GM12878 (cell line): ENCODE results near the gene PFKFB2. TPM values are rescaled to one million over a fixed set of nuclear protein-coding genes. Genes with fewer than 3 reads are reported as not detected.

Experiments
- ATAC-seq: fragments of 200-7000 bp; cut with Tn5 transposase; 3 replicates; pipeline ENCODE4 v1.9.1; 2020; ENCODE audit warnings: mild to moderate bottlenecking, moderate library complexity
- BruUV-seq: library from RNA; stranded (reverse); fragments of 400-500 nt; replicated peaks from 2 replicates; lab custom pipeline; 2021; lab: Mats Ljungman, UMichigan
- CTCF ChIA-PET: fragments of 300-600 bp; sonication (Branson Sonifier 250); formaldehyde crosslinking; extraction: SDS; loops from one replicate; lab custom pipeline; 2021; ENCODE audit warnings: inconsistent platforms; lab: Yijun Ruan, JAX
- POLR2A ChIA-PET: fragments of 350-600 bp; formaldehyde crosslinking; extraction: SDS; loops from one replicate; lab custom pipeline; 2021; ENCODE audit warnings: inconsistent platforms; lab: Charles Lee
- RAD21 ChIA-PET: fragments of 300-600 bp; sonication (Branson Sonifier 250); formaldehyde crosslinking; loops from one replicate; lab custom pipeline; 2023; ENCODE audit warnings: antibody characterized with exemption; ENCODE audit not compliant: unreplicated experiment; lab: Charles Lee
- SMC1A ChIA-PET: fragments of 300-600 bp; sonication (Branson Sonifier 250); formaldehyde crosslinking; loops from one replicate; lab custom pipeline; 2023; ENCODE audit not compliant: unreplicated experiment, uncharacterized antibody; lab: Charles Lee
- DNase-seq: peaks from one replicate; pipeline ENCODE4 v3.0.0-alpha.2; 2011; ENCODE audit warnings: low read depth, low spot score
- FAIRE-seq: peaks from 3 replicates; lab custom pipeline; 2011; peaks lifted over from hg19 to GRCh38; lab: Jason Lieb, UNC
- H2AFZ ChIP-seq: 2 replicates; pipeline ENCODE4 v1.6.0; 2011; ENCODE audit warnings: low read depth, low read length, control low read depth; ENCODE audit not compliant: control insufficient read depth
- H3K27ac ChIP-seq: 2 replicates; pipeline ENCODE4 v1.5.1; 2011; ENCODE audit warnings: control low read depth; ENCODE audit not compliant: control insufficient read depth, insufficient read depth
- H3K27me3 ChIP-seq, 2 experiments: replicated peaks in 1 of 2; 2 replicates each; pipeline versions ENCODE4 v1.6.0 to v1.6.1; 2011; ENCODE audit warnings: low read length in 1 of 2; ENCODE audit not compliant: control insufficient read depth in 2 of 2, insufficient read depth in 2 of 2
- H3K36me3 ChIP-seq, 2 experiments: 2 replicates each; pipeline ENCODE4 v1.5.1; 2011; ENCODE audit warnings: low read length in 1 of 2; ENCODE audit not compliant: control insufficient read depth in 2 of 2, insufficient read depth in 2 of 2
- H3K4me1 ChIP-seq: 2 replicates; pipeline ENCODE4 v1.6.1; 2011; ENCODE audit warnings: mild to moderate bottlenecking, low read length, moderate library complexity, mixed read lengths; ENCODE audit not compliant: control insufficient read depth, insufficient read depth
- H3K4me2 ChIP-seq: 2 replicates; pipeline ENCODE4 v1.6.0; 2011; ENCODE audit warnings: control low read depth; ENCODE audit not compliant: control insufficient read depth, insufficient read depth
- H3K4me3 ChIP-seq: fragments of 200-600 bp; sonication (generic); 2 replicates; pipeline ENCODE4 v1.5.1; 2016
- H3K79me2 ChIP-seq: 2 replicates; pipeline ENCODE4 v1.6.0; 2011; ENCODE audit warnings: low read length; ENCODE audit not compliant: control insufficient read depth, insufficient read depth
- H3K9ac ChIP-seq: 2 replicates; pipeline ENCODE4 v1.8.0; 2011; ENCODE audit warnings: low read length, control low read depth, mixed read lengths; ENCODE audit not compliant: control insufficient read depth, insufficient read depth
- H3K9me3 ChIP-seq: replicated peaks from 3 replicates; pipeline ENCODE4 v1.5.1; 2011; ENCODE audit warnings: mild to moderate bottlenecking, low read length; ENCODE audit not compliant: control insufficient read depth, insufficient read depth
- H4K20me1 ChIP-seq: 2 replicates; pipeline ENCODE4 v1.6.0; 2011; ENCODE audit not compliant: control insufficient read depth, insufficient read depth
- ATF2 ChIP-seq: IDR thresholded peaks from 2 replicates; pipeline ENCODE4 v1.6.1; 2012; ENCODE audit warnings: low read length, inconsistent platforms
- CEBPB ChIP-seq, 2 experiments: fragments of 150-350 bp in 1 of 2; IDR thresholded peaks; 2 replicates each; pipeline ENCODE4 v1.6.1; 2012 to 2014; ENCODE audit warnings: low read depth in 2 of 2, low read length in 2 of 2, borderline replicate concordance in 1 of 2, inconsistent platforms in 1 of 2
- MXI1 ChIP-seq: fragments of 150-350 bp; IDR thresholded peaks from 2 replicates; pipeline ENCODE4 v1.6.1; 2011; ENCODE audit warnings: low read depth, mild to moderate bottlenecking, inconsistent platforms, low read length, improper control_type of control experiment
- RB1 ChIP-seq: fragments of 450-650 bp; formaldehyde crosslinking; IDR thresholded peaks from 2 replicates; pipeline ENCODE4 v1.6.1; 2017; ENCODE audit warnings: mild to moderate bottlenecking, borderline replicate concordance
- SMAD5 ChIP-seq: IDR thresholded peaks from 2 replicates; pipeline ENCODE4 v1.6.1; 2016; ENCODE audit warnings: antibody characterized with exemption, low read depth
- USF1 ChIP-seq: IDR thresholded peaks from 2 replicates; pipeline ENCODE4 v1.6.1; 2011; ENCODE audit warnings: borderline replicate concordance, low read depth, mild to moderate bottlenecking, moderate library complexity, mixed read lengths, low read length; ENCODE audit not compliant: insufficient read depth; ENCODE audit errors: extremely low read length
- ZNF384 ChIP-seq: IDR thresholded peaks from 2 replicates; pipeline ENCODE4 v1.6.1; 2012; ENCODE audit warnings: low read depth, mild to moderate bottlenecking, low read length, improper control_type of control experiment, borderline replicate concordance
- ZZZ3 ChIP-seq: IDR thresholded peaks from 2 replicates; pipeline ENCODE4 v1.6.1; 2011; ENCODE audit warnings: low read depth; ENCODE audit not compliant: control insufficient read depth, insufficient read length
- WGBS: methylation state at CpG from one replicate; pipeline ENCODE4 v1.1.6; 2016; ENCODE audit warnings: low lambda C conversion rate; ENCODE audit not compliant: insufficient replicate concordance, insufficient coverage; ENCODE audit errors: missing lambda C conversion rate; 5-methylcytosine and 5-hydroxymethylcytosine counted together
- in situ Hi-C: fragments of 300-500 bp; cut with MboI; formaldehyde crosslinking; loops from 9 replicates; pipeline ENCODE4 v1.14.3; 2018; ENCODE audit warnings: mixed read lengths
- intact Hi-C: fragments of 100-400 bp; cut with micrococcal nuclease; formaldehyde crosslinking; loops from one replicate; pipeline ENCODE4 v1.14.2; 2022; ENCODE audit not compliant: unreplicated experiment
- polyA plus RNA-seq, 11 experiments: library from polyadenylated mRNA; depleted of rRNA in 4 of 11; unstranded in 6 of 11; stranded (reverse) in 5 of 11; fragments of >200 nt; fragmentation: Nextera tagmentation in 4 of 11; fragmentation: Illumina TruSeq in 1 of 11; extraction: Ambion mirVana in 4 of 11; extraction: Trizol in 1 of 11; gene quantifications; 1 replicate in 1 of 11; 2 replicates in 10 of 11; pipeline versions ENCODE4 v1.2.1 to v1.2.3, GENCODE V29; 2011 to 2016; ENCODE audit warnings: inconsistent platforms in 2 of 11, missing spikeins in 2 of 11, low read depth in 1 of 11
- total RNA-seq, 4 experiments: library from RNA; depleted of rRNA in 3 of 4; stranded (reverse); fragments of >200 nt in 3 of 4; fragmentation: Illumina TruSeq in 1 of 4; extraction: Trizol in 1 of 4; gene quantifications; 2 replicates each; pipeline versions ENCODE4 v1.2.1 to v1.2.3, GENCODE V29; 2013 to 2021
- TF ChIP-seq, protein P1 (sequence below): IDR thresholded peaks from 2 replicates; pipeline ENCODE4 v1.6.1; 2012; ENCODE audit warnings: improper control_type of control experiment, low read depth, low read length; ENCODE audit not compliant: insufficient replicate concordance
- TF ChIP-seq, protein P2 (sequence below): fragments of 450-650 bp; formaldehyde crosslinking; IDR thresholded peaks from 2 replicates; pipeline ENCODE4 v1.4.0; 2020; ENCODE audit warnings: mild to moderate bottlenecking, moderate library complexity

The PFKFB2 gene
- total and polyA plus RNA-seq, 10 of the 15 experiments (the other 5 are each of a cell fraction or from before 2014, with no cell fraction given): 0.40 to 1.3 (median 1.0) TPM

DNA sequence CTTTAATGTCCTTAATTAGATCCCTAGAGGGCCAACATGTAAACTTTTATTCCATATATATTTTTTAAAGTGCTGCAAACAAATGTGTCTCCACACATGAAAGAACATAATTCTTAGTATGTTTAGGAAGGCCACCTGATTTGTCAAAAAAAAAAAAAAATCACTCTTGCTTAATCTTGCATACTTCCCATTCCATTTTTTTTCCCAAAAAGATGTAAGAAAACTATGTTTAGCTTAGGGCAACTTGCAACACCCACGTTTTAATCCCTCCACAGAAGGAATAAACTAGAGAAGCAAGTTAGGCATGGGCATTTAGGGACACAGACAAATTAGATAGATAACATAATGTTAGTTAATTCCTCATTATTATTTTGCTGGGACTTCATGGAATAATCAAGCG, 7.6 kb upstream of the PFKFB2 start:
- no peak for ATAC-seq
- Histone ChIP-seq H3K36me3 (peaks cover 0 to 8% of the 10 kb centered on the region in 2 experiments; a peak in 2 of 4 replicates), H3K27me3 (no peaks in the 10 kb centered on the region), H3K79me2 (peaks cover 26% of the 10 kb centered on the region), H3K4me3 (no peak overlapping the region), H2AFZ (no peak overlapping the region), H3K27ac (no peak overlapping the region), H3K4me2 (no peak overlapping the region), H4K20me1 (no peaks in the 10 kb centered on the region), H3K9ac (no peak overlapping the region), H3K4me1 (no peaks in the 10 kb centered on the region; the same call in 1 of the 2 replicates), H3K9me3 (no peaks in the 10 kb centered on the region)
- WGBS: 48% methylated on average over 2 of the region's 2 CpGs
- no peak for DNase-seq
- in situ Hi-C loops: no loop called here
- CTCF ChIA-PET: interaction anchor here (0.5 to 9.2 kb wide), 15 partner anchors 10 to 566 kb away, joined by 3 to 131 read pairs (median 4); no protein-coding TSS in a partner anchor
- POLR2A ChIA-PET: interaction anchor here (0.6 kb wide), 1 partner anchor 281 kb away, joined by 3 read pairs; no protein-coding TSS in a partner anchor
- BruUV-seq: no TSS peak
- FAIRE-seq: no peak
- intact Hi-C loops: no loop called here
- RAD21 ChIA-PET: no interaction called here
- SMC1A ChIA-PET: interaction anchor here (0.8 to 7.1 kb wide), 4 partner anchors 23 to 454 kb away, joined by 3 to 66 read pairs (median 34); no protein-coding TSS in a partner anchor
- TF ChIP-seq USF1 (no peak), CEBPB (IDR thresholded peaks at IDR 0.05; ENCODE audit: borderline replicate concordance in 1 of 2, low read depth in 2 of 2, low read length in 2 of 2) (no peak), MXI1 (no peak), ZNF384 (no peak), ATF2 (no peak), SMAD5 (no peak), ZZZ3 (no peak), RB1 (no peak)
- TF ChIP-seq, protein P1, sequence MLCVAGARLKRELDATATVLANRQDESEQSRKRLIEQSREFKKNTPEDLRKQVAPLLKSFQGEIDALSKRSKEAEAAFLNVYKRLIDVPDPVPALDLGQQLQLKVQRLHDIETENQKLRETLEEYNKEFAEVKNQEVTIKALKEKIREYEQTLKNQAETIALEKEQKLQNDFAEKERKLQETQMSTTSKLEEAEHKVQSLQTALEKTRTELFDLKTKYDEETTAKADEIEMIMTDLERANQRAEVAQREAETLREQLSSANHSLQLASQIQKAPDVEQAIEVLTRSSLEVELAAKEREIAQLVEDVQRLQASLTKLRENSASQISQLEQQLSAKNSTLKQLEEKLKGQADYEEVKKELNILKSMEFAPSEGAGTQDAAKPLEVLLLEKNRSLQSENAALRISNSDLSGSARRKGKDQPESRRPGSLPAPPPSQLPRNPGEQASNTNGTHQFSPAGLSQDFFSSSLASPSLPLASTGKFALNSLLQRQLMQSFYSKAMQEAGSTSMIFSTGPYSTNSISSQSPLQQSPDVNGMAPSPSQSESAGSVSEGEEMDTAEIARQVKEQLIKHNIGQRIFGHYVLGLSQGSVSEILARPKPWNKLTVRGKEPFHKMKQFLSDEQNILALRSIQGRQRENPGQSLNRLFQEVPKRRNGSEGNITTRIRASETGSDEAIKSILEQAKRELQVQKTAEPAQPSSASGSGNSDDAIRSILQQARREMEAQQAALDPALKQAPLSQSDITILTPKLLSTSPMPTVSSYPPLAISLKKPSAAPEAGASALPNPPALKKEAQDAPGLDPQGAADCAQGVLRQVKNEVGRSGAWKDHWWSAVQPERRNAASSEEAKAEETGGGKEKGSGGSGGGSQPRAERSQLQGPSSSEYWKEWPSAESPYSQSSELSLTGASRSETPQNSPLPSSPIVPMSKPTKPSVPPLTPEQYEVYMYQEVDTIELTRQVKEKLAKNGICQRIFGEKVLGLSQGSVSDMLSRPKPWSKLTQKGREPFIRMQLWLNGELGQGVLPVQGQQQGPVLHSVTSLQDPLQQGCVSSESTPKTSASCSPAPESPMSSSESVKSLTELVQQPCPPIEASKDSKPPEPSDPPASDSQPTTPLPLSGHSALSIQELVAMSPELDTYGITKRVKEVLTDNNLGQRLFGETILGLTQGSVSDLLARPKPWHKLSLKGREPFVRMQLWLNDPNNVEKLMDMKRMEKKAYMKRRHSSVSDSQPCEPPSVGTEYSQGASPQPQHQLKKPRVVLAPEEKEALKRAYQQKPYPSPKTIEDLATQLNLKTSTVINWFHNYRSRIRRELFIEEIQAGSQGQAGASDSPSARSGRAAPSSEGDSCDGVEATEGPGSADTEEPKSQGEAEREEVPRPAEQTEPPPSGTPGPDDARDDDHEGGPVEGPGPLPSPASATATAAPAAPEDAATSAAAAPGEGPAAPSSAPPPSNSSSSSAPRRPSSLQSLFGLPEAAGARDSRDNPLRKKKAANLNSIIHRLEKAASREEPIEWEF: no peak
- TF ChIP-seq, protein P2, sequence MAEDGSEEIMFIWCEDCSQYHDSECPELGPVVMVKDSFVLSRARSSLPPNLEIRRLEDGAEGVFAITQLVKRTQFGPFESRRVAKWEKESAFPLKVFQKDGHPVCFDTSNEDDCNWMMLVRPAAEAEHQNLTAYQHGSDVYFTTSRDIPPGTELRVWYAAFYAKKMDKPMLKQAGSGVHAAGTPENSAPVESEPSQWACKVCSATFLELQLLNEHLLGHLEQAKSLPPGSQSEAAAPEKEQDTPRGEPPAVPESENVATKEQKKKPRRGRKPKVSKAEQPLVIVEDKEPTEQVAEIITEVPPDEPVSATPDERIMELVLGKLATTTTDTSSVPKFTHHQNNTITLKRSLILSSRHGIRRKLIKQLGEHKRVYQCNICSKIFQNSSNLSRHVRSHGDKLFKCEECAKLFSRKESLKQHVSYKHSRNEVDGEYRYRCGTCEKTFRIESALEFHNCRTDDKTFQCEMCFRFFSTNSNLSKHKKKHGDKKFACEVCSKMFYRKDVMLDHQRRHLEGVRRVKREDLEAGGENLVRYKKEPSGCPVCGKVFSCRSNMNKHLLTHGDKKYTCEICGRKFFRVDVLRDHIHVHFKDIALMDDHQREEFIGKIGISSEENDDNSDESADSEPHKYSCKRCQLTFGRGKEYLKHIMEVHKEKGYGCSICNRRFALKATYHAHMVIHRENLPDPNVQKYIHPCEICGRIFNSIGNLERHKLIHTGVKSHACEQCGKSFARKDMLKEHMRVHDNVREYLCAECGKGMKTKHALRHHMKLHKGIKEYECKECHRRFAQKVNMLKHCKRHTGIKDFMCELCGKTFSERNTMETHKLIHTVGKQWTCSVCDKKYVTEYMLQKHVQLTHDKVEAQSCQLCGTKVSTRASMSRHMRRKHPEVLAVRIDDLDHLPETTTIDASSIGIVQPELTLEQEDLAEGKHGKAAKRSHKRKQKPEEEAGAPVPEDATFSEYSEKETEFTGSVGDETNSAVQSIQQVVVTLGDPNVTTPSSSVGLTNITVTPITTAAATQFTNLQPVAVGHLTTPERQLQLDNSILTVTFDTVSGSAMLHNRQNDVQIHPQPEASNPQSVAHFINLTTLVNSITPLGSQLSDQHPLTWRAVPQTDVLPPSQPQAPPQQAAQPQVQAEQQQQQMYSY: no peak
